HepG2 (cell line): ENCODE data around the gene FGF19. TPM values are rescaled to one million over a fixed set of nuclear protein-coding genes. Genes with fewer than 3 reads are reported as not detected.

Experiments used
- AKAP8 ChIP-seq: sonication (generic); formaldehyde crosslinking; IDR thresholded peaks from 2 replicates; pipeline ENCODE4 v1.5.1; 2020; ENCODE audit warnings: mild to moderate bottlenecking, missing genetic modification reagents
- CREB1 ChIP-seq, 2 experiments: fragments of 450-650 bp in 1 of 2; IDR thresholded peaks; 2 replicates each; pipeline ENCODE4 v1.6.1; 2016 to 2017; ENCODE audit warnings: control low read depth in 1 of 2, mild to moderate bottlenecking in 1 of 2, missing compliant biosample characterization in 1 of 2, missing genetic modification characterization in 1 of 2
- JARID2 ChIP-seq: sonication (generic); formaldehyde crosslinking; IDR thresholded peaks from 2 replicates; pipeline ENCODE4 v1.8.1; 2023; ENCODE audit warnings: missing genetic modification reagents, inconsistent platforms; ENCODE audit not compliant: insufficient replicate concordance
- KLF15 ChIP-seq: sonication (generic); formaldehyde crosslinking; IDR thresholded peaks from 2 replicates; pipeline ENCODE4 v1.8.1; 2023; ENCODE audit warnings: borderline replicate concordance, mild to moderate bottlenecking, inconsistent platforms, missing genetic modification reagents, mixed read lengths
- LCORL ChIP-seq, 2 experiments: fragments of 450-650 bp in 1 of 2; sonication (generic) in 1 of 2; formaldehyde crosslinking in 1 of 2; IDR thresholded peaks; 2 replicates each; pipeline versions ENCODE4 v1.5.0 to v1.6.1; 2017 to 2020; ENCODE audit warnings: antibody characterized with exemption in 1 of 2, missing genetic modification reagents in 1 of 2
- MIXL1 ChIP-seq: IDR thresholded peaks from 2 replicates; pipeline ENCODE4 v1.6.1; 2016
- NCOA2 ChIP-seq: sonication (generic); formaldehyde crosslinking; IDR thresholded peaks from 2 replicates; pipeline ENCODE4 v1.8.0; 2022; ENCODE audit warnings: inconsistent platforms
- RELA ChIP-seq: sonication (generic); formaldehyde crosslinking; IDR thresholded peaks from 2 replicates; pipeline ENCODE4 v1.4.0; 2020; ENCODE audit warnings: missing genetic modification reagents
- SAP130 ChIP-seq: IDR thresholded peaks from 2 replicates; pipeline ENCODE4 v1.6.1; 2016; ENCODE audit warnings: low read depth
- ZBTB1 ChIP-seq: sonication (generic); formaldehyde crosslinking; IDR thresholded peaks from 2 replicates; pipeline ENCODE4 v1.4.0; 2020; ENCODE audit warnings: missing genetic modification reagents, borderline replicate concordance
- ZFP36L2 ChIP-seq: sonication (generic); formaldehyde crosslinking; IDR thresholded peaks from 2 replicates; pipeline ENCODE4 v1.4.0; 2020; ENCODE audit warnings: missing genetic modification reagents
- ZMYM2 ChIP-seq: sonication (generic); formaldehyde crosslinking; IDR thresholded peaks from 2 replicates; pipeline ENCODE4 v1.8.0; 2022; ENCODE audit warnings: mild to moderate bottlenecking, missing genetic modification reagents
- ZNF225 ChIP-seq: sonication (generic); formaldehyde crosslinking; IDR thresholded peaks from 2 replicates; pipeline ENCODE4 v1.4.0; 2020; ENCODE audit warnings: mild to moderate bottlenecking, missing genetic modification reagents
- ZNF292 ChIP-seq: sonication (generic); formaldehyde crosslinking; IDR thresholded peaks from 2 replicates; pipeline ENCODE4 v1.8.1; 2022; ENCODE audit warnings: mild to moderate bottlenecking, low read depth, missing genetic modification reagents, borderline replicate concordance
- ZNF468 ChIP-seq: sonication (generic); formaldehyde crosslinking; IDR thresholded peaks from 2 replicates; pipeline ENCODE4 v1.8.0; 2022; ENCODE audit warnings: mild to moderate bottlenecking, moderate library complexity, missing genetic modification reagents
- ZNF557 ChIP-seq: sonication (generic); formaldehyde crosslinking; IDR thresholded peaks from 2 replicates; pipeline ENCODE4 v1.4.0; 2020; ENCODE audit warnings: missing genetic modification reagents
- ZNF567 ChIP-seq: sonication (generic); formaldehyde crosslinking; IDR thresholded peaks from 2 replicates; pipeline ENCODE4 v1.8.1; 2023; ENCODE audit warnings: mild to moderate bottlenecking, missing genetic modification reagents, borderline replicate concordance
- ZSCAN22 ChIP-seq: sonication (generic); formaldehyde crosslinking; IDR thresholded peaks from 2 replicates; pipeline ENCODE4 v1.4.0; 2020; ENCODE audit warnings: mild to moderate bottlenecking, missing genetic modification reagents
- polyA plus RNA-seq, 8 experiments: library from polyadenylated mRNA; depleted of rRNA in 3 of 8; stranded (reverse) in 7 of 8; unstranded in 1 of 8; fragments of >200 nt; fragmentation: Illumina TruSeq in 4 of 8; extraction: Trizol in 4 of 8; gene quantifications; 2 replicates each; pipeline versions ENCODE4 v1.2.1 to v1.2.3, GENCODE V29; 2011 to 2016; ENCODE audit warnings: low read depth in 4 of 8, missing spikeins in 1 of 8, mixed read lengths in 1 of 8; ENCODE audit not compliant: insufficient read depth in 1 of 8
- total RNA-seq, 5 experiments: library from RNA; depleted of rRNA; stranded (reverse); fragments of >200 nt; fragmentation: Illumina TruSeq; extraction: Trizol; gene quantifications; 2 replicates each; pipeline ENCODE4 v1.2.3, GENCODE V29; 2016; ENCODE audit warnings: low read depth in 1 of 5
- TF ChIP-seq, protein P1 (sequence below): sonication (generic); formaldehyde crosslinking; IDR thresholded peaks from 2 replicates; pipeline ENCODE4 v1.8.0; 2022; ENCODE audit warnings: missing genetic modification reagents, mild to moderate bottlenecking, borderline replicate concordance
- TF ChIP-seq, protein P2 (sequence below): IDR thresholded peaks from 2 replicates; pipeline ENCODE4 v1.6.1; 2016; ENCODE audit warnings: missing biosample characterization, missing genetic modification reagents, low read depth
- TF ChIP-seq, protein P3 (sequence below): sonication (generic); formaldehyde crosslinking; IDR thresholded peaks from 2 replicates; pipeline ENCODE4 v1.5.0; 2020; ENCODE audit warnings: missing genetic modification reagents
- TF ChIP-seq, protein P4 (sequence below): sonication (generic); formaldehyde crosslinking; IDR thresholded peaks from 2 replicates; pipeline ENCODE4 v1.4.0; 2020; ENCODE audit warnings: mild to moderate bottlenecking, missing genetic modification reagents
- TF ChIP-seq, protein P5 (sequence below): sonication (generic); formaldehyde crosslinking; IDR thresholded peaks from 2 replicates; pipeline ENCODE4 v1.4.0; 2020; ENCODE audit warnings: missing genetic modification reagents, mild to moderate bottlenecking, borderline replicate concordance

FGF19 gene
- total and polyA plus RNA-seq, 2 of the 13 experiments (the other 11 are each of a cell fraction or from before 2014, with no cell fraction given), result 0.07 TPM; not detected in 1

DNA sequence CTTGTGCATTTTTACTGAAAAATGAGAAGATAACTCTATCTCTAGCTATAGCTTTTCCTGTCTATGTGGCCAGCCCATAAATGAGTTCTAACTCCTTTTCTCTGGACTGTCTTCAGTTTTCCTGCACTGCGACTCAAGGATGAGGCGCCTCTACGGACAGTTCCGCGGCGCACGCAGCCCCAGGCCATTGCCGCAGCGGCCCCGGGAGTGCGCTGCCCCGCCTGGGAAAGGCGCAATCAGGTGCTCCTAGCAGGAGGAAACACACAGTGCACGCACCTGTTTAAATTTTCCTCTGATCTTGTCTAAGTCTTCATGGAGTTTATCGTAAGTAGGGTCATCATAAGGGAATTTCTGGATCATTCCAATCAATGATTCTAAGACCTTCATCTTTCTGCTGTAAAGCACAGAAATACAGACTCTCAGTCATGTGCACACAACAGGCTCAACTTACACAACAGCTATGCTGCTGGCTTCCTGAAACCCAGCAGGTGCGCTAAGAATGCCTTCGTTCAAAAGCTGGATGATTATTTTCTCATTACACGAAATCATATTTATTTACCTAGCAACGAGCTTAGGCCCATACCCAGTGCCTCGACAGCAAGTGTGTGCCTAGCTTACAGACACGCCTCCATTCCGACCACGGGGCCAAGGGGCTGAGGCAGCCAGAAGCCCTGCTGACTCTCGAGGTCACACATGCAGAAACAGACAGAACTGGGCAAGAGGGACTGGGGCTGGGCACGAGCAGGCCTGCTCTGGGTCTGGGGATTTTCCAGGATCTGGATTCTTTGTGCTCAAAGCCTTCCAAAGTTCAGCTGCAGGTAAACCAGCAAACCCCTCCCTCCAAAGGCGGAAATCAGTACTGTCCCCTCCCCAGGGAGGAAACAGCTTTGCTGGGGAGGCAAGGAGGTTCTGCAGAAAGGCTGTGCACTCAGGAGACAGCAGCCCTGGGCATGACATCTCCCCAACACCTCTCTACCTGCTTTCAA, 35.9 kb downstream of the FGF19 start (continued):
- TF ChIP-seq LCORL (IDR thresholded peaks at IDR 0.05) (no peak), LCORL (CRISPR knock-in tag; IDR thresholded peaks at IDR 0.05) (peak; percentile 86), ZNF468 (CRISPR knock-in tag) (0 out of 2 replicates have a peak, but pooled peaks have one; percentile 1), ZMYM2 (CRISPR knock-in tag) (no peak; the same call in 1 of the 2 replicates), RELA (CRISPR knock-in tag) (no peak), KLF15 (no peak), ZNF557 (CRISPR knock-in tag) (peak; percentile 85; the same call in 1 of the 2 replicates), SAP130 (CRISPR knock-in tag) (peak; percentile 90), ZSCAN22 (CRISPR knock-in tag) (no peak), ZNF225 (CRISPR knock-in tag) (no peak), NCOA2 (CRISPR knock-in tag) (peak; percentile 81), ZFP36L2 (no peak), ZBTB1 (CRISPR knock-in tag) (no peak), JARID2 (CRISPR knock-in tag) (no peak), AKAP8 (CRISPR knock-in tag) (no peak), ZNF567 (CRISPR knock-in tag) (no peak; the same call in 1 of the 2 replicates), ZNF292 (CRISPR knock-in tag) (peak; percentile 61; the same call in 1 of the 2 replicates), MIXL1 (CRISPR knock-in tag) (peak; percentile 88), CREB1 (IDR thresholded peaks at IDR 0.05) (no peak), CREB1 (CRISPR knock-in tag; IDR thresholded peaks at IDR 0.05) (peak; percentile 67)
- TF ChIP-seq, protein P1, sequence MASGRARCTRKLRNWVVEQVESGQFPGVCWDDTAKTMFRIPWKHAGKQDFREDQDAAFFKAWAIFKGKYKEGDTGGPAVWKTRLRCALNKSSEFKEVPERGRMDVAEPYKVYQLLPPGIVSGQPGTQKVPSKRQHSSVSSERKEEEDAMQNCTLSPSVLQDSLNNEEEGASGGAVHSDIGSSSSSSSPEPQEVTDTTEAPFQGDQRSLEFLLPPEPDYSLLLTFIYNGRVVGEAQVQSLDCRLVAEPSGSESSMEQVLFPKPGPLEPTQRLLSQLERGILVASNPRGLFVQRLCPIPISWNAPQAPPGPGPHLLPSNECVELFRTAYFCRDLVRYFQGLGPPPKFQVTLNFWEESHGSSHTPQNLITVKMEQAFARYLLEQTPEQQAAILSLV, result peak; percentile 83
- TF ChIP-seq, protein P2, sequence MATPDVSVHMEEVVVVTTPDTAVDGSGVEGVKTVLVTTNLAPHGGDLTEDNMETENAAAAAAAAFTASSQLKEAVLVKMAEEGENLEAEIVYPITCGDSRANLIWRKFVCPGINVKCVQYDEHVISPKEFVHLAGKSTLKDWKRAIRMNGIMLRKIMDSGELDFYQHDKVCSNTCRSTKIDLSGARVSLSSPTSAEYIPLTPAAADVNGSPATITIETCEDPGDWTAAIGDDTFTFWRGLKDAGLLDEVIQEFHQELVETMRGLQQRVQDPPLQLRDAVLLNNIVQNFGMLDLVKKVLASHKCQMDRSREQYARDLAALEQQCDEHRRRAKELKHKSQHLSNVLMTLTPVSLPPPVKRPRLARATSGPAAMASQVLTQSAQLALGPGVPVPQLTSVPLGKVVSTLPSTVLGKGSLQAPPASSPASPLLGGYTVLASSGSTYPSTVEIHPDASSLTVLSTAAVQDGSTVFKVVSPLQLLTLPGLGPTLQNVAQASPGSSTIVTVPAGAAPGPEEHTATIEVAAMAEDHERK (CRISPR knock-in tag), result no peak
- TF ChIP-seq, protein P3, sequence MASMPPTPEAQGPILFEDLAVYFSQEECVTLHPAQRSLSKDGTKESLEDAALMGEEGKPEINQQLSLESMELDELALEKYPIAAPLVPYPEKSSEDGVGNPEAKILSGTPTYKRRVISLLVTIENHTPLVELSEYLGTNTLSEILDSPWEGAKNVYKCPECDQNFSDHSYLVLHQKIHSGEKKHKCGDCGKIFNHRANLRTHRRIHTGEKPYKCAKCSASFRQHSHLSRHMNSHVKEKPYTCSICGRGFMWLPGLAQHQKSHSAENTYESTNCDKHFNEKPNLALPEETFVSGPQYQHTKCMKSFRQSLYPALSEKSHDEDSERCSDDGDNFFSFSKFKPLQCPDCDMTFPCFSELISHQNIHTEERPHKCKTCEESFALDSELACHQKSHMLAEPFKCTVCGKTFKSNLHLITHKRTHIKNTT, result no peak
- TF ChIP-seq, protein P4, sequence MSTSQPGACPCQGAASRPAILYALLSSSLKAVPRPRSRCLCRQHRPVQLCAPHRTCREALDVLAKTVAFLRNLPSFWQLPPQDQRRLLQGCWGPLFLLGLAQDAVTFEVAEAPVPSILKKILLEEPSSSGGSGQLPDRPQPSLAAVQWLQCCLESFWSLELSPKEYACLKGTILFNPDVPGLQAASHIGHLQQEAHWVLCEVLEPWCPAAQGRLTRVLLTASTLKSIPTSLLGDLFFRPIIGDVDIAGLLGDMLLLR (CRISPR knock-in tag), result peak; percentile 75; the same call in 1 of the 2 replicates
- TF ChIP-seq, protein P5, sequence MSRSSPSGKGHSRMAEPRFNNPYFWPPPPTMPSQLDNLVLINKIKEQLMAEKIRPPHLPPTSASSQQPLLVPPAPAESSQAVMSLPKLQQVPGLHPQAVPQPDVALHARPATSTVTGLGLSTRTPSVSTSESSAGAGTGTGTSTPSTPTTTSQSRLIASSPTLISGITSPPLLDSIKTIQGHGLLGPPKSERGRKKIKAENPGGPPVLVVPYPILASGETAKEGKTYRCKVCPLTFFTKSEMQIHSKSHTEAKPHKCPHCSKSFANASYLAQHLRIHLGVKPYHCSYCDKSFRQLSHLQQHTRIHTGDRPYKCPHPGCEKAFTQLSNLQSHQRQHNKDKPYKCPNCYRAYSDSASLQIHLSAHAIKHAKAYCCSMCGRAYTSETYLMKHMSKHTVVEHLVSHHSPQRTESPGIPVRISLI (CRISPR knock-in tag), result no peak
